Measurements from ENCODE around the gene SOX9.

Gene SOX9

GRCh38 chr17:72162569-72162968 is 41.7 kb downstream of the SOX9 start:
- DNase-seq = no peak

GRCh38 chr17:72163474-72163873 is 42.7 kb downstream of the SOX9 start:
- no peak for DNase-seq

DNA sequence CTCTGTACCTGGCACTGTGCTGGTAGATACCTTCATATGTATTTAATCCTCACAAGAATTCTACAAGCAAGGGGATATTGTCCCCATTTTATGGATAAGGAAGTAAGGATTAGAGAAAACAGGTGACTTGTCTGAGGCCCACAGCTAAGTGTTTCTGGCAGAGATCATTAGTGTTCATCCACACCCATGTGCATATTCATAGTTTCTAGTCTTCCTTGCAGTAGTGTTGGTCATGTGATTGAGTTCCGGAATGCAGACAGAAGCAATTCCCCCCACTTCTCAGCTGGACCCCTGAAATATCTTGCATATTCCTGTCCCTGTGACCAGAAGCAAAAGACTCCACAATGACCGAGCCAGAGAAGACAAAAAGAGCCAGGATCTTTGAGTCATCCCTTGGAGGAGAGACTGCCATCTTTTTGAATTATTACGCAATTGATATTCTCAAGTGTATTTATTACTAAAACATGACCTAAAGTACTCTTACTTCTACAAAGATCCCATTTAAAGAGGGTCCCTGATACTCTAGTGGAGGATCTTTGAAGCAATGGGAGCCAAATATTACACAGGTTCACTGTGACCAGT is 43.4 kb downstream of the SOX9 start:
- no peak for DNase-seq

GRCh38 chr17:72165192-72165866 is 44.5 kb downstream of the SOX9 start:
- no peak for DNase-seq

- DNase-seq = no peak
These were observed 45.1 kb downstream of the SOX9 start for GRCh38 chr17:72165867-72166439.

DNA sequence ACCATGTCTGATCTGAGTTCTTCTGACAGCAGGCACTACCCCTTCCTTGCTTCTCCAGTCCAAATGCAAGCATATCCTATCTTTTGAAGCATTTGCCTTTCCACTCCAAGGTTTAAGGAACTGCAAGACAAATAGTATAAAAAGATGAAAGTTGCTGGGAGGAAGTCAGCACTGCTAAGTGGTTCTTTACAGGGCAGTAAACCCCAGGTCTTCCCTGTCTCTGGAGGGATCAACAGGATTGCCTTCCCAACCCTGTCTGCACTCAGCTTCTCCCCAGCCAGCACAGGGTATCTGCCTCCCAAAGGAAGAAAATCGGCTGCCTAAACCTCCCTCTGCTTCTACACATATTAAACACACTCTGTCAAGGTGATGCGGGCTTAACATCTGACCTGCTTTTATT is 46.8 kb downstream of the SOX9 start:
- no peak for DNase-seq

- DNase-seq = no peak
These were observed 49.0 kb downstream of the SOX9 start for GRCh38 chr17:72169823-72170222.

- no peak for DNase-seq
These were observed 51.2 kb downstream of the SOX9 start for GRCh38 chr17:72171703-72172667.

DNA sequence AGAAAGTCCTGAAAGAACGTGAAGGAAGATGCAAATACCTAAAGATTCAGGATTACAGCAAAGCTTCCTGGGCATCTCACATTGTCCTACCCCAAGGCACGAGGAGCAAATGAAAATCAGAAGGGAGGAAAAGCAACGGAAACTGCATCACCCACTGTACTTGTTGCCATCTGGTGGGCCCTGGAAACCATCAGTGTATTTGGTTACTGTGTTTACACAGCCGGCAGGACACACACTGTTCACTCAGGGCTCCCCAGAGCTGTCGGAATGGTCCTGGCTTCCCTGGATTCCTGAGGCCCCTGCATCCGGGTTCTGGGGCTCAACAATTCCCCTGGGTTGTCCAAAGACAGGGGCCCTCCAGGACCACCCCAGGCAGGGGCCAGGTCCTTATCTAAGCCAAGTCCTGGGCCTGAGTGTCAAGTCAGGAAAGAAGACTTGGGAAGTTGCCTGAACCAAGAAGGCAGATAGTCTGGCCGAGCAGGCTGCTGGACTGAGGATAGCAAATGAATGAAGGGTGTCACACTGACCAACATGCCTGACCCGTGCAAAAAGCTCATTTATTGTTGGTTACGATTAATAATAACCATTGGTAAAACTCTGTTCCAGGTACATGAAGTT is 52.8 kb downstream of the SOX9 start:
- no peak for DNase-seq

GRCh38 chr17:72175263-72175662 is 54.4 kb downstream of the SOX9 start:
- DNase-seq = no peak
